ENCODE data around the gene ATP8B4.

DNA sequence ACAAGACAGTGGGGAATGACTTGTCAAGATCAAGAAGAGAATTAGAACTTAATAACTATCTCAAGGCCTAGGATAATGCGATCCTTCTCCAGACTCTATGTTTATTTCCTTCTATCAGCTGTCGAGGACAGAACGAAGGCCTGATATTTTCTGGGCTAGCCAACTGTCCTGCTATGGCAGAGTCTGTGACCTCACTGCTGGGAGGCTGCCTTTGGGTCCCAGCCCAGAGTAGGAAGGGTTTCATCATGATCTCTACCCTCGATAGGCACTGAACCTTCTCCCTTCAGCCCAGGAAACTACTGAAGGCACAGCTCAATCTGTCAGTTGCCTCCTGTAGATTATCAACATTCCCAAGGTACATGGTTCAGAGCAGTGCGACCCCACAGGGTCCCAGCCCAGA, 237.2 kb downstream of the ATP8B4 start:
- TF ChIP-seq, protein P1, sequence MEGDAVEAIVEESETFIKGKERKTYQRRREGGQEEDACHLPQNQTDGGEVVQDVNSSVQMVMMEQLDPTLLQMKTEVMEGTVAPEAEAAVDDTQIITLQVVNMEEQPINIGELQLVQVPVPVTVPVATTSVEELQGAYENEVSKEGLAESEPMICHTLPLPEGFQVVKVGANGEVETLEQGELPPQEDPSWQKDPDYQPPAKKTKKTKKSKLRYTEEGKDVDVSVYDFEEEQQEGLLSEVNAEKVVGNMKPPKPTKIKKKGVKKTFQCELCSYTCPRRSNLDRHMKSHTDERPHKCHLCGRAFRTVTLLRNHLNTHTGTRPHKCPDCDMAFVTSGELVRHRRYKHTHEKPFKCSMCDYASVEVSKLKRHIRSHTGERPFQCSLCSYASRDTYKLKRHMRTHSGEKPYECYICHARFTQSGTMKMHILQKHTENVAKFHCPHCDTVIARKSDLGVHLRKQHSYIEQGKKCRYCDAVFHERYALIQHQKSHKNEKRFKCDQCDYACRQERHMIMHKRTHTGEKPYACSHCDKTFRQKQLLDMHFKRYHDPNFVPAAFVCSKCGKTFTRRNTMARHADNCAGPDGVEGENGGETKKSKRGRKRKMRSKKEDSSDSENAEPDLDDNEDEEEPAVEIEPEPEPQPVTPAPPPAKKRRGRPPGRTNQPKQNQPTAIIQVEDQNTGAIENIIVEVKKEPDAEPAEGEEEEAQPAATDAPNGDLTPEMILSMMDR (IDR thresholded peaks at IDR 0.05) = no peak
- TF ChIP-seq EZH2 (IDR thresholded peaks at IDR 0.05; ENCODE audit: borderline replicate concordance, insufficient read depth, low read depth, low read length, poor library complexity, severe bottlenecking) = no peak

Data from B cell (primary cell).